DLD1 (cell line): ENCODE data around the gene ARHGEF39.

Experiments
- in situ Hi-C: cut with HindIII; loops from 2 replicates; pipeline ENCODE4 v1.10.0; 2017; ENCODE audit warnings: low sequenced_read_pairs

The ARHGEF39 gene

DNA sequence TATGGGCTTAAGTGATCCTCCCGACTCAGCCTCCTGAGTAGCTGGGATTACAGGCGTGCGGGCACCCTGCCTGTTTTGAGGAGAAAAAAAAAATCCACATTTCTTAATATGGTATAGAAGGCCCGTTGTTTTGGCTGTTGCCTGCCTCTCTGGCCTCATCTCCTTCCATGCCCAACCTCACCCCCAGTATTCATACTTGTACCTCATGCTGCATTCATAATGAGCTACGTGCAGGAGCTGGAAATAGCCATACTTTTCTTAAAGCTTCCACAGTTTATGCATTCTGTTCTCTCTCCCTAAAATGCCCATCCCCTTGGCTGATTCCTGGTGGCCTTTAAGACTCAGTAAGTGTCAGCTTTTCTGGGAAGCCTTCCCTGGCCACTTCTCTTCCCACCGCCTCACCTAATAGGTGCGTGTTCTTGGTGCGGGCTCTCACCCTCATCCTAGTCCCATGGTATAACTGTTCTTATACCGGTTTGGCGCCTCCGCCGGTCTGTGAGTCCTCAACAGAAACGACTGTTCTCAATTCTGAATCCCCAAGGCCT lies 26.8 kb upstream of the ARHGEF39 start:
- in situ Hi-C loops: no loop called here

DNA sequence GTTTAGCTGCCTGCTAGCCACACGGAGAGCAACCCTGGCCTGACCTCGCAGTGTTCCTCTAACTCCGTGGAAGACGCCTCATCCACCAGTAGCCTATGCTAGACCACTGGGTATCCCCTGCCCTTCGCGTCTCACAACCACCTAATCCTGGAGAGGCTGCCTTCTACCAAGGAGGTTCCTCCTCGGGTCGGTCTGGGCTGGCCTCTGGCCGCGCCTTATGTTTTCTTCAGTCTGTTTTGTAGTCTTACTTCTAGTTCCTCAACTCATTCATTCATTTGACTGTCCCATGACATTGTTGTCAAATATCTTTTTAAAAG lies 26.3 kb upstream of the ARHGEF39 start:
- in situ Hi-C loops: no loop called here

DNA sequence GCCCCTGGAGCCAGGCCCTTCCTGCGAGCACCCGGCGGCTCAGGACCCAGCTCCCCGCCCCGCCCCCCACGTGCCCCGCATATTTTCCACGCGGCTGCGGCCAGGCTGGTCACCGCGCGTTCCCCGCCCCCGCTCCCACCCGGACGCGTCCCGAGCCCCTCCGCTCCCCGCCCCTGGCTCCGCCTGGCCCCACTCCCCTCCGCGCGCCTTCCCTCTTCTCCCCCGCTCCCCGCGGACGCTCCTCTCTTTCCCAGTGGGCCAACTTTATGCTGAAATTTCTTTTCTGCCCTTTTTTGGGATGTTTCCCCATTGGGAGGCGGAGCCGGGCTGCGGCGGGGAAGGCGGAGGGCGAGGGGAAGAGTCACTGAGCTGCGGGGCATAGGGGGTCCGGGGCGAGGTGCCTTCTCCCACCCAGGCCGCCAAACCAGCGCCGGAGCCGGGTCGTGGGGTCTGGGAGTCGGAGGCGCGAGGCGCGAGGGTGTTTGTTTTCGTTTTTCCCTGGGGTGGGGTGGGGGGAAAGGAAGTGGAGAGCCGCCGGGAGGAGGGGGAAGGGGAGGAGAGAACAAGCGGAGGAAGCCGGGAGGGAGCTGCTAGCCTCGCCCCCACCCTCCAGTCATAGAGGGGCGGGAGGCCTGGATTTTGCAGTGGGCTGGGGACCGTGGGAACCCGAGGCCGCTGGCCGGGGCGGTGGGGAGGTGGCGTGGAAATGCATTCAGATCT lies 25.8 kb upstream of the ARHGEF39 start:
- in situ Hi-C loops: no loop called here

GRCh38 chr9:35690294-35690613 lies 25.3 kb upstream of the ARHGEF39 start:
- in situ Hi-C loops: no loop called here

GRCh38 chr9:35689542-35690293 lies 24.7 kb upstream of the ARHGEF39 start, which contains the start of gene TPM2:
Gene TPM2, minus strand, starts transcription at chr9:35689925. Its CDS starts 108 bp downstream, at chr9:35689817.
- in situ Hi-C loops: no loop called here

GRCh38 chr9:35688558-35689541 lies 23.9 kb upstream of the ARHGEF39 start:
- in situ Hi-C loops: no loop called here

DNA sequence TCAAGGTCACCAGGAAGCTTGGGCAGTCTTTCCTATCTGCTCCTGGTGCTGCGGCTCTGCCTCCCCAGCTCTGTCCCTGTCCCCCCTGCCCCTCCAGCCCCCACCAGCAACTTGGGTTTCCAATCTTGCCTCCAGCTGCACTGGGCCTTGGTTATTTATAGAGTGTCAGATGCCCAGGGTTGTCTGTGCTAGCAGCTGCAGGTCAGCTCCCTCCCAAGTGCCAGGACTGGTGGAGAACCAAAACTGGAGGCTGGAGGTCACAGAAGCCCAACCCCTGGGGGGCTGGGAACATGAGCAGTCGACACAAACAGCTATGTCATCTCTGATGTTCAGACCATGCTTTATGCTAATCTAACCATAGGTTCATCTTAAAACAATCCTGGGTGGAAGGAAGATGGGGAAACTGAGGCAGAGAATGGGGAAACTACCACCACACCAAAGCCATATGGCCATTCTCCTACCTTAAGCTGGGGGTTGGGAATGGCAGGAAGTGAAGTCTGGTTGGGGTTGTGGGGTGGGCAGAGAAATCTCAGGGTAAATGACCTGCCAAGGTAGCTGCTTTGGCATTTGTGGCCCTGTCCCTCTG lies 23.1 kb upstream of the ARHGEF39 start:
- in situ Hi-C loops: no loop called here

- in situ Hi-C loops: no loop called here
These were observed 22.3 kb upstream of the ARHGEF39 start for GRCh38 chr9:35687306-35687705.

DNA sequence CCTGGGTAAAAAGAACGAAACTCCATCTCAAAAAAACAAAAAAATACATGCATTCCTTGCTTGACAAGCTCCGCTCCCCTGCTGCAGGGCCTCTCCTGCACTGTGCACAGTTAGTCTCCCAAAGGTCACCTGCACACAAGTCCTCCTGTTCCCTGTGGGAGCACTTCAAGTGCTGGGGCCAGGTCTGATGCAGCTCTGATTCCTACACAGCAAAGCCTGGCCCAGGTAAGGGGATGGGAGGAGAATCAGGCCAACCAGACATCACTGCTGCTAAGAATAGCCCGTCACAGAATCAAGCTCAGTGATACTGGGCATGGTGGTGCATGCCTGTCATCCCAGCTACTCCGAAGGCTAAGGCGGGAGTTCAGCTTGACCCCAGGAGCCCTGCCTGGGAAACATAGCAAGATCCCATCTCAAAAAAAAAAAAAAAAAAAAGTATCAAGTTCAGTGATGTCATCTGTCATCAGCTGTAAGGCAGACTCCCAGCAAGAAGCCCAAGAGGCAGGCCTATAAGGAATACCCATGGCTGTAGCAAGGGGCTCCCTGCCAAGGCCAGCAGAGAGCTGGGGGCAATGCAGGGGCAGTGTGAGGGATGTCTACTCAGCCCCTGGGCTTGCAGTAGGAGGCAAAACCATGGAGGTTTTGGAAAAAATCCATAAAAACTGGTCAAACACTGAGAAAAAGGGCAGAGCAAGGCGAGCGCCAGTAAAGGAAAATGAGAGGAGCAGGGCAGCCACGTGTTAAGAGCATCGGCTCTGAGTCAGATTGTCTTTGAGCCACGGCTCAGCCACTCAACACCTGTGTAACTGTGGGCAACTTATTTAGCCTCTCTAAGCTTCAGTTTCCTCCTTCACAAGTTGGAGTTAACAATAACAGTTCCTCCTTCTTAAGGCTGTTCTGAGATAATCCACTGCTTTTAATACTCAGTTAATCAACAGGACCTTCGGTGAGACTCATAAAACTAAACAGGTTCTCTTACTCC lies 21.5 kb upstream of the ARHGEF39 start:
- in situ Hi-C loops: no loop called here

GRCh38 chr9:35685506-35685905 lies 20.5 kb upstream of the ARHGEF39 start:
- in situ Hi-C loops: no loop called here

DNA sequence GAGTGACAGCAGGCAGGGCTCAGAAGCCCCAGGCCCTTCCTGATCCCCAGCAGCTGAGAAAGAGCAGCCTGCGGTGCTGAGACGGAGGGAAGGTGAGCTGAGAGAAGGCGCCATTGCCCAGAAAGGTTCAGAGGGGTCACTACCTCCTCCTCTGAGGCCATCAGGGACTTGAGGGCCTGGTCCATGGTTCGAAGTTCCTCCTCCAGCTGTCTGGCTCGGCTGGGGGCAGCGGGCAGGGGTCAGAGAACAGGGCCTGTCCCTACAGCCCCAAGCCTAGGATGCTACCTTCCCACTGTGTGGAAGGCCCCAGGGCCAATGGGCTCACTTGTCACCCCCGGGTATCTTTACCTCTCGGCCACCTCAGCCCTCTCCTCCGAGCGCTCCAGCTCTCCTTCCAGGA lies 19.9 kb upstream of the ARHGEF39 start:
- in situ Hi-C loops: no loop called here

DNA sequence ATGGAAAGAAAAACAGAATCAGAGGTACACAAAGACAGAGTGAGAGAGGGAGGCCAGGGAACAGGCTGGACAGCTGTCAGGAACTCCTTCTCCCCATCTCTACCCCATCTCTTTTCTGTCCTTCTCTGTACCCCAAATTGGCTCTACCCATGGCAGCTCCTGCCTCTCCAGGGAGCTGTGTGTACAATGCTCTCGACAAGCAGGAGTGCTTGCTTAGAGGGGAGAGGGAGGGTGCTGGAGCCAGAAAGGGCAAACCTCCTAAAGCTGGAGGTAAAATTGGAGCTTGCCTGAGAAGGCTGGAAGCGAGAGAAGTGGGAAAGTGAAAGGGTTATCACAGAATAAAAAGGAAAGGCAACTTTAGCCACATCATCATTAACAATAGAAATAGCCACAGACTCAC lies 18.3 kb upstream of the ARHGEF39 start:
- in situ Hi-C loops: no loop called here

DNA sequence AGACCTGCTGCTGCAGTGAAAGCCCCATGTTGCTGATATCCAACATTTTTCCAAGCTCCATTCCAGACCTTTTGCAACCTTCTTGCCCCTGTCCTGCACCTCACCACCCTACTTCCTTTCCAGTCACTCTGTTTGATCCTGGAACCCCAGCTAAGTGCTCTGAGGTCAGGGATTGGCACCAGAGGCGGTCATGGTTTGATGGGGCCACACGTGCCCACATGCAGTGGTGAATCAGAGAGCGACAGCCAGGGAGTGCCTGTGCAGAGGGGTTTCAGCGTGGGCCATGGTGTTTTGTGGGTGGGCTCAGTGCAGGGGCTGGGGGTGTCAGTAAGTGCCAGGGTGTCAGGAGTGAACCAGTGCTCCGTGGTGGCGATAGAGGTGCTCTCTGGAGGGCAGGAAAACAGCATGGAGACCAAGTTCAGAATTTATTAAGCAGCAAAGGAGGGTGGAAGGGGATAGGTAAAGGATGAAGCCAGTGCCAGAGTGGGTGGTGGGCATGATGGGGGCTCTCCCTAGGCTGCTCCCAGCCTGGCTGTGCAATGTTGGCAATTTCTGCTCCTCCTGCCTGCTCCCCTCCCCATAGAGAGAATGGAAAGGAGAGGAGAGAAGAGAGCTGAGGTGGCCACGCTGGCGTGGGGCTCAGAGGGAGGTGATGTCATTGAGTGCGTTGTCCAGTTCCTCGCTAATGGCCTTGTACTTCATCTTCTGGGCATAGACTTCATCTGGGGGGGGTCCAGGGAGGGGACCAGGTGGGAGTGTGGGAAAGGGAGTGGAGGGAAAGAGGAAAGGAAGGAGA lies 17.7 kb upstream of the ARHGEF39 start:
- in situ Hi-C loops: no loop called here

GRCh38 chr9:35682051-35682450 lies 17.1 kb upstream of the ARHGEF39 start:
- in situ Hi-C loops: no loop called here

DNA sequence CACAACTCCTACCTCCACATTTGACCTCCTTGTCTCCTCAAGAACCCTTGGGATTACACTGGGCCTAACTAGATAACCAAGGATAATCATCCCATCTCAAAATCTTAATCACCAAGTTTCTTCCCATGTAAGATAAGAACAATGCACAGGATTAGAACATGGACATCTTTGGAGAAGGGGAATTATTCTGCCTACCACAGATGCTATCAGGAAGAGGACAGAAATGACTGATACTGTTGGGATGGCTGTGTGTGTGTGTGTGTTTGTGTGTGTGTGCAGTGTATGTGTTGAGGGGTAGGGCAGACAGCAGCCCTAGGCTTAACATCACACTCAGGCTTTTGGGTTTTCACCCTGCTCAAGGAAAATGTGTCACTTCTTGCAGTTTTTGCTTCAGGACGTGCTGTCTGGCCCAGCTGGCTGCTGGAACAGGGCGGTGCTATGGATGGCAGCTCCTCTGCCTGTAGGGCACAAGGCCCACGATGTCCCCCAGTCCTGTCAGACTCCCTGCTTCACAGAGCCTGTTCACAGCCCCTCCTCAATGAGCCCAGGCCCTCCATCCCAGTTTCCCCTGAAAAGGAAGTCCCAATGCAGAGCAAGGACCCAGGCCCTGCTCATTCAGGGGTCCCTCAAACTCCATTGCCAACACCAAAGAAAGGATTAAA lies 16.5 kb upstream of the ARHGEF39 start:
- in situ Hi-C loops: no loop called here

GRCh38 chr9:35680331-35681105 lies 15.5 kb upstream of the ARHGEF39 start:
- in situ Hi-C loops: no loop called here

- in situ Hi-C loops: no loop called here
These were observed 14.9 kb upstream of the ARHGEF39 start for GRCh38 chr9:35679766-35680330.
